ENCODE data around the gene BMP7. TPM values are rescaled to one million over a fixed set of nuclear protein-coding genes. Genes with fewer than 3 reads are reported as not detected.
"Not testable (repeated sequence)": the region's sequence is repeated elsewhere in the genome, so short reads cannot be mapped to it uniquely, and the experiment has no call there.

The BMP7 gene
- total and polyA plus RNA-seq, 11 donors: 0.72 to 12.3 (median 3.7) TPM

GRCh38 chr20:57242414-57242813 lies 24.0 kb downstream of the BMP7 start:
- Histone ChIP-seq H3K9me3 (no peaks in the 10 kb centered on the region), H3K4me3 (no peak overlapping the region), H3K36me3 (no peaks in the 10 kb centered on the region), H3K27me3 (peaks cover 0 to 4% (median 0%) of the 10 kb centered on the region in 9 donors), H3K27ac (no peak overlapping the region), H3K4me1 (peaks cover 0 to 6% (median 0%) of the 10 kb centered on the region in 12 donors)
- DNase-seq (no peak), ATAC-seq (no peak)
- WGBS, 4 donors: 81 to 87% (median 82%) methylated on average over 4 of the region's 4 CpGs
- intact Hi-C loops (cut with DNase I): no loop called here
- no peak for TF ChIP-seq POLR2A (IDR thresholded peaks at IDR 0.05)
- TF ChIP-seq CTCF (IDR thresholded peaks at IDR 0.05): no peak

- Histone ChIP-seq H3K4me3 (no peak overlapping the region), H3K36me3 (no peaks in the 10 kb centered on the region), H3K27me3 (peaks cover 0 to 4% (median 0%) of the 10 kb centered on the region in 9 donors), H3K9me3 (no peaks in the 10 kb centered on the region), H3K4me1 (peaks cover 0 to 6% (median 0%) of the 10 kb centered on the region in 12 donors), H3K27ac (no peak overlapping the region)
- DNase-seq: no peak
- intact Hi-C loops (cut with DNase I): no loop called here
- ATAC-seq: no peak
- TF ChIP-seq POLR2A (IDR thresholded peaks at IDR 0.05): no peak
- no peak for TF ChIP-seq CTCF (IDR thresholded peaks at IDR 0.05)
- WGBS, 4 donors: 70 to 79% (median 70%) methylated on average over 6 of the region's 6 CpGs
Measured at GRCh38 chr20:57241363-57241991, 25.0 kb downstream of the BMP7 start.

DNA sequence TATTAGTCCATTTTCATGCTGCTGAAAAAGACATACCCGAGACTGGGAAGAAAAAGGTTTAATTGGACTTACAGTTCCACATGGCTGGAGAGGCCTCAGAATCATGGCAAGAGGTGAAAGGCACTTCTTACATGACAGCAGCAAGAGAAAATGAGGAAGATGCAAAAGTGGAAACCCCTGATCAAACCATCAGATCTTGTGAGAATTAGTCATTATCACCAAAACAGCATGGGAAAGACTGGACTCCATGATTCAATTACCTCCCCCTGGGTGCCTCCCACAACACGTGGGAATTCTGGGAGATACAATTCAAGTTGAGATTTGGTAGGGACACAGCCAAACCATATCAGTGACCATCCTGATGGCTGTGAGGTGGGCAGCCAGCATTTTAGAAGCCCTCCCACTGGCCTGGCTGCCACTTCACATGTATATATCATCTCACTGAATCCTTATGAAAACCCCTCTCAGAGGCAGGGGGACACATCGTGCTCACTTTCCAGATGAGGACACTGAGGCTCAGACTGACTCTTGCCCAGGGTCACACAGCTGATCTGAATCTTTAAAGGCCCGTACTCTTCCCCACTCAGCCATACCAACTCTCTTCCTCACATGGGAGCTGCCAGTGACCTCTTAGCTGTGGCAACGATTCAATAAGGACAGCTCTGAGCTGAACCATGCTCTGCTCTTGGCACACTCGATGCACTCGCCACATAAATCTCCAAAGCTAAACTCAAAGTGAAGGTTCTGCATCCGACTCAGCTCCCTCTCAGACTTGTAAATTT lies 25.7 kb downstream of the BMP7 start:
- Histone ChIP-seq H3K9me3 (no peaks in the 10 kb centered on the region), H3K4me1 (peaks cover 0 to 6% (median 0%) of the 10 kb centered on the region in 12 donors), H3K4me3 (no peak overlapping the region), H3K36me3 (no peaks in the 10 kb centered on the region), H3K27ac (no peak overlapping the region), H3K27me3 (peaks cover 0 to 10% (median 3%) of the 10 kb centered on the region in 9 donors)
- TF ChIP-seq POLR2A (IDR thresholded peaks at IDR 0.05): no peak
- TF ChIP-seq CTCF (IDR thresholded peaks at IDR 0.05): no peak
- DNase-seq (no peak), ATAC-seq (peak in 2 of 4 donors; percentile 32 to 65)
- 47 to 61% (median 55%) methylated on average over 8 of the region's 8 CpGs for WGBS, 4 donors
- intact Hi-C loops (cut with DNase I): no loop called here

GRCh38 chr20:57239725-57240124 lies 26.7 kb downstream of the BMP7 start:
- intact Hi-C loops (cut with DNase I): loop anchor here in 1 of 10 donors (10.0 kb wide), 1 partner anchor 55 kb away; no protein-coding TSS in a partner anchor
- peaks cover 0 to 12% (median 3%) of the 10 kb centered on the region in 9 donors for H3K27me3 ChIP-seq
- not testable (repeated sequence) for H3K9me3 ChIP-seq, DNase-seq, ATAC-seq, H3K4me3 ChIP-seq, H3K36me3 ChIP-seq, H3K27ac ChIP-seq, H3K4me1 ChIP-seq
- WGBS, 4 donors: 92 to 100% (median 96%) methylated on average over 1 of the region's 1 CpG

DNA sequence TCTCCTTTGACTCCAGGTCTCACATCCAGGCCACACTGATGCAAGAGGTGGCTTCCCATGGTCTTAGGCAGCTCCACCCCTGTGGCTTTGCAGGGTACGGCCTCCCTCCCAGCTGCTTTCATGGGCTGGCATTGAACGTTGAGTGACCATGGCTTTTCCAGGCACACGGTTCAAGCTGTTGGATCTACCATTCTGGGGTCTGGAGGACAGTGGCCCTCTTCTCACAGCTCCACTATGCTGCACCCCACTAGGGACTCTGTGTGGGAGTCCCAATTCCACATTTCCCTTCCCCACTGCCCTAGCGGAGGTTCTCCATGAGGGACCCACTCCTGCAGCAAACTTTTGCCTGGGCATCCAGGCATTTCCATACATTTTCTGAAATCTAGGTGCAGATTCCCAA lies 27.1 kb downstream of the BMP7 start:
- WGBS, 4 donors: 65 to 92% (median 74%) methylated on average over 4 of the region's 4 CpGs
- not testable (repeated sequence) for H3K9me3 ChIP-seq, H3K4me1 ChIP-seq, H3K27ac ChIP-seq, ATAC-seq, H3K36me3 ChIP-seq, DNase-seq, H3K4me3 ChIP-seq
- intact Hi-C loops (cut with DNase I): loop anchor here in 1 of 10 donors (10.0 kb wide), 1 partner anchor 55 kb away; no protein-coding TSS in a partner anchor
- H3K27me3 ChIP-seq: peaks cover 0 to 15% (median 3%) of the 10 kb centered on the region in 9 donors
